GM12878 (cell line): Measurements from ENCODE around the gene NIN. TPM values are rescaled to one million over a fixed set of nuclear protein-coding genes. Genes with fewer than 3 reads are reported as not detected.

Source experiments
- ATAC-seq: fragments of 200-7000 bp; cut with Tn5 transposase; 3 replicates; pipeline ENCODE4 v1.9.1; 2020; ENCODE audit warnings: mild to moderate bottlenecking, moderate library complexity
- BruUV-seq: library from RNA; stranded (reverse); fragments of 400-500 nt; replicated peaks from 2 replicates; lab custom pipeline; 2021; lab: Mats Ljungman, UMichigan
- CTCF ChIA-PET: fragments of 300-600 bp; sonication (Branson Sonifier 250); formaldehyde crosslinking; extraction: SDS; loops from one replicate; lab custom pipeline; 2021; ENCODE audit warnings: inconsistent platforms; lab: Yijun Ruan, JAX
- POLR2A ChIA-PET: fragments of 350-600 bp; formaldehyde crosslinking; extraction: SDS; loops from one replicate; lab custom pipeline; 2021; ENCODE audit warnings: inconsistent platforms; lab: Charles Lee
- RAD21 ChIA-PET: fragments of 300-600 bp; sonication (Branson Sonifier 250); formaldehyde crosslinking; loops from one replicate; lab custom pipeline; 2023; ENCODE audit warnings: antibody characterized with exemption; ENCODE audit not compliant: unreplicated experiment; lab: Charles Lee
- SMC1A ChIA-PET: fragments of 300-600 bp; sonication (Branson Sonifier 250); formaldehyde crosslinking; loops from one replicate; lab custom pipeline; 2023; ENCODE audit not compliant: unreplicated experiment, uncharacterized antibody; lab: Charles Lee
- DNase-seq: peaks from one replicate; pipeline ENCODE4 v3.0.0-alpha.2; 2011; ENCODE audit warnings: low read depth, low spot score
- FAIRE-seq: peaks from 3 replicates; lab custom pipeline; 2011; peaks lifted over from hg19 to GRCh38; lab: Jason Lieb, UNC
- H2AFZ ChIP-seq: 2 replicates; pipeline ENCODE4 v1.6.0; 2011; ENCODE audit warnings: low read depth, low read length, control low read depth; ENCODE audit not compliant: control insufficient read depth
- H3K27ac ChIP-seq: 2 replicates; pipeline ENCODE4 v1.5.1; 2011; ENCODE audit warnings: control low read depth; ENCODE audit not compliant: control insufficient read depth, insufficient read depth
- H3K27me3 ChIP-seq, 2 experiments: replicated peaks in 1 of 2; 2 replicates each; pipeline versions ENCODE4 v1.6.0 to v1.6.1; 2011; ENCODE audit warnings: low read length in 1 of 2; ENCODE audit not compliant: control insufficient read depth in 2 of 2, insufficient read depth in 2 of 2
- H3K36me3 ChIP-seq, 2 experiments: 2 replicates each; pipeline ENCODE4 v1.5.1; 2011; ENCODE audit warnings: low read length in 1 of 2; ENCODE audit not compliant: control insufficient read depth in 2 of 2, insufficient read depth in 2 of 2
- H3K4me1 ChIP-seq: 2 replicates; pipeline ENCODE4 v1.6.1; 2011; ENCODE audit warnings: mild to moderate bottlenecking, low read length, moderate library complexity, mixed read lengths; ENCODE audit not compliant: control insufficient read depth, insufficient read depth
- H3K4me2 ChIP-seq: 2 replicates; pipeline ENCODE4 v1.6.0; 2011; ENCODE audit warnings: control low read depth; ENCODE audit not compliant: control insufficient read depth, insufficient read depth
- H3K4me3 ChIP-seq: fragments of 200-600 bp; sonication (generic); 2 replicates; pipeline ENCODE4 v1.5.1; 2016
- H3K79me2 ChIP-seq: 2 replicates; pipeline ENCODE4 v1.6.0; 2011; ENCODE audit warnings: low read length; ENCODE audit not compliant: control insufficient read depth, insufficient read depth
- H3K9ac ChIP-seq: 2 replicates; pipeline ENCODE4 v1.8.0; 2011; ENCODE audit warnings: low read length, control low read depth, mixed read lengths; ENCODE audit not compliant: control insufficient read depth, insufficient read depth
- H3K9me3 ChIP-seq: replicated peaks from 3 replicates; pipeline ENCODE4 v1.5.1; 2011; ENCODE audit warnings: mild to moderate bottlenecking, low read length; ENCODE audit not compliant: control insufficient read depth, insufficient read depth
- H4K20me1 ChIP-seq: 2 replicates; pipeline ENCODE4 v1.6.0; 2011; ENCODE audit not compliant: control insufficient read depth, insufficient read depth
- ATF2 ChIP-seq: IDR thresholded peaks from 2 replicates; pipeline ENCODE4 v1.6.1; 2012; ENCODE audit warnings: low read length, inconsistent platforms
- BCL3 ChIP-seq: IDR thresholded peaks from 2 replicates; pipeline ENCODE4 v1.6.1; 2011; ENCODE audit warnings: borderline replicate concordance, low read depth, mild to moderate bottlenecking, moderate library complexity, low read length; ENCODE audit not compliant: insufficient read depth, poor library complexity, severe bottlenecking
- CREB1 ChIP-seq: IDR thresholded peaks from 2 replicates; pipeline ENCODE4 v1.6.1; 2012; ENCODE audit warnings: low read depth, mild to moderate bottlenecking, inconsistent platforms
- FOS ChIP-seq: IDR thresholded peaks from 3 replicates; pipeline ENCODE4 v1.6.1; 2011; ENCODE audit warnings: borderline replicate concordance; ENCODE audit not compliant: insufficient read length; ENCODE audit errors: extremely low read depth
- FOXM1 ChIP-seq: IDR thresholded peaks from 2 replicates; pipeline ENCODE4 v1.6.1; 2012; ENCODE audit warnings: low read depth, mild to moderate bottlenecking, inconsistent platforms, low read length, moderate library complexity
- HCFC1 ChIP-seq: fragments of 150-350 bp; IDR thresholded peaks from 2 replicates; pipeline ENCODE4 v1.6.1; 2014; ENCODE audit warnings: low read length
- MEF2A ChIP-seq: IDR thresholded peaks from 2 replicates; pipeline ENCODE4 v1.6.1; 2011; ENCODE audit warnings: low read depth, mild to moderate bottlenecking, low read length, moderate library complexity; ENCODE audit not compliant: insufficient read depth
- NFIC ChIP-seq: IDR thresholded peaks from 2 replicates; pipeline ENCODE4 v1.6.1; 2012; ENCODE audit warnings: low read depth, mild to moderate bottlenecking, inconsistent platforms, low read length, moderate library complexity
- PAX8 ChIP-seq: fragments of 450-650 bp; IDR thresholded peaks from 2 replicates; pipeline ENCODE4 v1.6.1; 2017; ENCODE audit warnings: mild to moderate bottlenecking, moderate library complexity
- POU2F2 ChIP-seq: IDR thresholded peaks from 3 replicates; pipeline ENCODE4 v1.6.1; 2011; ENCODE audit warnings: low read depth, mild to moderate bottlenecking, low read length, borderline replicate concordance
- REST ChIP-seq: IDR thresholded peaks from 2 replicates; pipeline ENCODE4 v1.6.1; 2012; ENCODE audit warnings: mild to moderate bottlenecking, low read depth, low read length
- RUNX3 ChIP-seq: IDR thresholded peaks from 2 replicates; pipeline ENCODE4 v1.6.1; 2012; ENCODE audit warnings: low read length, inconsistent platforms
- USF2 ChIP-seq: IDR thresholded peaks from 2 replicates; pipeline ENCODE4 v1.6.1; 2011; ENCODE audit warnings: low read depth, low read length, improper control_type of control experiment, borderline replicate concordance
- WGBS: methylation state at CpG from one replicate; pipeline ENCODE4 v1.1.6; 2016; ENCODE audit warnings: low lambda C conversion rate; ENCODE audit not compliant: insufficient replicate concordance, insufficient coverage; ENCODE audit errors: missing lambda C conversion rate; 5-methylcytosine and 5-hydroxymethylcytosine counted together
- in situ Hi-C: fragments of 300-500 bp; cut with MboI; formaldehyde crosslinking; loops from 9 replicates; pipeline ENCODE4 v1.14.3; 2018; ENCODE audit warnings: mixed read lengths
- intact Hi-C: fragments of 100-400 bp; cut with micrococcal nuclease; formaldehyde crosslinking; loops from one replicate; pipeline ENCODE4 v1.14.2; 2022; ENCODE audit not compliant: unreplicated experiment
- polyA plus RNA-seq, 11 experiments: library from polyadenylated mRNA; depleted of rRNA in 4 of 11; unstranded in 6 of 11; stranded (reverse) in 5 of 11; fragments of >200 nt; fragmentation: Nextera tagmentation in 4 of 11; fragmentation: Illumina TruSeq in 1 of 11; extraction: Ambion mirVana in 4 of 11; extraction: Trizol in 1 of 11; gene quantifications; 1 replicate in 1 of 11; 2 replicates in 10 of 11; pipeline versions ENCODE4 v1.2.1 to v1.2.3, GENCODE V29; 2011 to 2016; ENCODE audit warnings: inconsistent platforms in 2 of 11, missing spikeins in 2 of 11, low read depth in 1 of 11
- total RNA-seq, 4 experiments: library from RNA; depleted of rRNA in 3 of 4; stranded (reverse); fragments of >200 nt in 3 of 4; fragmentation: Illumina TruSeq in 1 of 4; extraction: Trizol in 1 of 4; gene quantifications; 2 replicates each; pipeline versions ENCODE4 v1.2.1 to v1.2.3, GENCODE V29; 2013 to 2021

NIN gene
- total and polyA plus RNA-seq, 10 of the 15 experiments (the other 5 are each of a cell fraction or from before 2014, with no cell fraction given): 16.2 to 135 (median 70.3) TPM

GRCh38 chr14:50794068-50794645 lies 36.8 kb downstream of the NIN start:
- intact Hi-C loops (no loop called here), in situ Hi-C loops (no loop called here)
- no peaks in the 10 kb centered on the region for H3K27me3 ChIP-seq
- ChIA-PET SMC1A (interaction anchor here (0.6 to 17.3 kb wide), 8 partner anchors 8 to 65 kb away, joined by 3 to 360 read pairs (median 4); partner anchors contain the start of gene NIN), RAD21 (interaction anchor here (0.6 to 10.9 kb wide), 11 partner anchors 14 to 602 kb away, joined by 3 to 91 read pairs (median 5); partner anchors contain the start of gene NIN), CTCF (interaction anchor here (0.6 to 20.1 kb wide), 9 partner anchors 8 to 193 kb away, joined by 3 to 237 read pairs (median 4); partner anchors contain the start of gene NIN), POLR2A (interaction anchor here (0.6 to 4.4 kb wide), 9 partner anchors 15 to 940 kb away, joined by 3 to 39 read pairs (median 5); partner anchors contain the start of gene NIN)
- no peak for ATAC-seq
- TF ChIP-seq HCFC1: no peak
- no peak; the same call in 1 of the 2 replicates for TF ChIP-seq RUNX3
- peak; percentile 46; the same call in 1 of the 2 replicates for TF ChIP-seq MEF2A
- TF ChIP-seq FOS: no peak
- TF ChIP-seq USF2: no peak
- TF ChIP-seq FOXM1: 0 out of 2 replicates have a peak, but pooled peaks have one; percentile 9
- TF ChIP-seq REST: no peak
- peak; percentile 13; the same call in 1 of the 2 replicates for TF ChIP-seq CREB1
- TF ChIP-seq ATF2: peak; percentile 30; the same call in 1 of the 2 replicates
- TF ChIP-seq BCL3: no peak
- peak; percentile 56 for TF ChIP-seq NFIC
- no peak for TF ChIP-seq PAX8
- TF ChIP-seq POU2F2: no peak
- peaks cover 92% of the 10 kb centered on the region for H3K4me1 ChIP-seq
- H4K20me1 ChIP-seq: no peaks in the 10 kb centered on the region
- peaks cover 5 to 33% of the 10 kb centered on the region in 2 experiments for H3K36me3 ChIP-seq
- no peak for DNase-seq
- H3K27ac ChIP-seq: peak overlapping the region; percentile 97
- H3K4me2 ChIP-seq: peak overlapping the region; percentile 72
- TSS peak; percentile 24 for BruUV-seq
- no peak for FAIRE-seq
- WGBS: 21% methylated on average over 8 of the region's 8 CpGs
- H2AFZ ChIP-seq: no peak overlapping the region
- peaks cover 64% of the 10 kb centered on the region for H3K79me2 ChIP-seq
- H3K9ac ChIP-seq: peak overlapping the region; percentile 38
- no peak overlapping the region for H3K4me3 ChIP-seq
- H3K9me3 ChIP-seq: no peaks in the 10 kb centered on the region
